ENCODE data around the gene SLC45A1.
"Not testable (repeated sequence)": the region's sequence is repeated elsewhere in the genome, so short reads cannot be mapped to it uniquely, and the experiment has no call there.

Gene SLC45A1

DNA sequence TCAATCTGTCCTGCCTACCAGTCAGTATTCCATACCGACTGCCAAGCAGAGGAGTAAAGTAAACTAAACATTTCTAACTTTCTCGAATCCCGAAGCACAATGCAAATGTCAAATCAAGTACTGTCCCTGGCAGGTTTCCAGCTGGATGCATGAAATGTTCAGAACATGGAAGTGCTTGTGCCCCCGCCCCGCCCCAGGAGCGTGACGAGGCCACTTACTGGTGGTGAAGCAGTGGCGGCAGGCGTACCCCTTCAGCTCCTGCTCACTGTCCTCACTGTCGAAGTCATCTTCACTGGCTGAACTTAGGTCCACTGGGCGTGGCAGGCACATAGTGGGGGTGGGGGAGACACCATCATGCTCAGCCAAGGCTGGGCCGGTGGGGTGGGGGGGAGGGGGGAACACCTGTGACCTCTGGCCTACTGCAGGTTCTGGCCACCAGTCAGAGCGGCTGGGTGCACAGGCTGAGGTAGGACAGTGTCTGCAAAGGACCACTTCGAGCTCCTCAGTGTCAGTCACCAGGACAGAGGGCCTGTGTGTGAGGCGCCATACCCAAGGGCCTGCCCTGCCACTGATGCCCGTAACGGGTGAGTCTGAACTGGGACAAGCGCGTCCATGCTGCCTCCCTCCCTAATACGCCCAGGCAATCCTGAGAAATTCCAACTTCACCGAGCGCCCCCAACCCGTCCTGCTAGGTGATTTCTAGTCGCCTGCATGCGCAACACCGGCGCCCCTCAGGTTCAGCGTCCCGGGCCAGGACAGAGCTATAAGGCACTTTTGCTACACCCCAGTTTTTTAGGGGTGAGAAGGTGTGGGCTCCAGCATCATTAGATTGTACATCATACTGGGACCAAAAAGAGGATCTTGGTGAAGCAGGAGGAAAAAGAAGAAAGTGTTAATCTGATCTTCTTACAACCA lies 46.9 kb downstream of the SLC45A1 start:
- FAIRE-seq: no peak
- DNase-seq (ENCODE audit: insufficient read length, low spot score): no peak

DNA sequence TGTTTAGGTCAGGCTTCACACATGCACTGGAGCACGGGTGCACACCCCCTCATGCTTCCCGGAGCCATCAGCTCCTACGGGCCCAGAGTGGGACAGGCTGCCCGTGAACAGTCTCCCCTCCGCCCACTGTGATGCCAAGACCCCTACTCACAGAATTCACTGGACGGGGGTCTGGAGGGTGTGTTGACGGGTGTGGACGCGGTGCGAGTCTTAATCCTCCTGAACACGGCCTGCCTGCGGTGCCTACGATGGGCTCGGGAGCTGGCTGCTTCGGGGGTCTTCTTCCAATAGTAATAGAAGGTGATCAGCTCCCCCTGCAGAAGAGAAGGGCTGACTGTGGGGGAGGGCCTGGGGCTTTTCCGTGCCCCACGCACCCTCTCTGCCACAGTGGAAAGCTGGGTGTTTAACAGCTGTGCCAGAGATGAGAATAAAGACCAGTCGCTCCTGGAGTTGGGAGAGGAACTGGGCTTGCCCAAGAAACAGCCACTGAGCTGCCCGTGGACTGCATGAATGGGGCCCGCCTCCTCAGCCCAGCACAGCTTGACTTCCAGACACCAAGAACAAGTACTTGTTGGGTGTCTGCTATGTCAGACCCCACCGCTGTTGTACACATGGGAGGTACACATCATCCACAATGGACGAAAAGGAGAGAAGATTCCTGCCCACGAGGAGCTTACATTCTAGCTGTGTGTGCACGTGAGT lies 47.9 kb downstream of the SLC45A1 start:
- DNase-seq (ENCODE audit: insufficient read length, low spot score) (no peak), FAIRE-seq (no peak)

DNA sequence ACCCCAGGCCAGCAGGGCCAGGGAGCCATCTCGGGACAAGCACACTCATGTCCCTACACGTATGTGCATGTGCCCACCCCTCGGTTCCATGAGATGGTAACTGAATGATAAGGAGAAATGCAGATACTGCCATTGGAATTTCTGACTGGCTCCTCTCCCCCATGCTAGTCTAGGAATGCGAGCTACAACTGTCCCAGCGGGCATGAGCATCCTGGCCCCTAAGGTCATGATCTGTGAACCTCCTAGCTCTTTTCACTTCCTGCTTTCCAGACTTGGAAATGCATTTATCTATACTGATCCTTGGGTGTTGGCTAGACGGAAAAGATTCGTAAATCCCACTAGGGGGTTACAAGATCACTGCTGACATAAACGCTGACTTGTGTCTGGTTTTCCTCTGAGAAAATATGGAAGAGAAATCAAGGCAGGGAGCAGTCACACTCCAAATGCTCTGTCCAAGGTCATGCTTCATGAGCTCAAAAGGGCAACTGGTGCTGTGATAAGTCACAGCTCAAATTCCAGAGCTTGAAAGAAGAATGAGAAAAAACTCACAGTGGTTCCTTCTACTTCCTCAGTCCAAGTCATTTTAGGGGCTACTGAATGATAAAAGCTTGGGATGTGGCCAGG lies 49.8 kb downstream of the SLC45A1 start:
- no peak for DNase-seq (ENCODE audit: insufficient read length, low spot score)
- no peak for FAIRE-seq

DNA sequence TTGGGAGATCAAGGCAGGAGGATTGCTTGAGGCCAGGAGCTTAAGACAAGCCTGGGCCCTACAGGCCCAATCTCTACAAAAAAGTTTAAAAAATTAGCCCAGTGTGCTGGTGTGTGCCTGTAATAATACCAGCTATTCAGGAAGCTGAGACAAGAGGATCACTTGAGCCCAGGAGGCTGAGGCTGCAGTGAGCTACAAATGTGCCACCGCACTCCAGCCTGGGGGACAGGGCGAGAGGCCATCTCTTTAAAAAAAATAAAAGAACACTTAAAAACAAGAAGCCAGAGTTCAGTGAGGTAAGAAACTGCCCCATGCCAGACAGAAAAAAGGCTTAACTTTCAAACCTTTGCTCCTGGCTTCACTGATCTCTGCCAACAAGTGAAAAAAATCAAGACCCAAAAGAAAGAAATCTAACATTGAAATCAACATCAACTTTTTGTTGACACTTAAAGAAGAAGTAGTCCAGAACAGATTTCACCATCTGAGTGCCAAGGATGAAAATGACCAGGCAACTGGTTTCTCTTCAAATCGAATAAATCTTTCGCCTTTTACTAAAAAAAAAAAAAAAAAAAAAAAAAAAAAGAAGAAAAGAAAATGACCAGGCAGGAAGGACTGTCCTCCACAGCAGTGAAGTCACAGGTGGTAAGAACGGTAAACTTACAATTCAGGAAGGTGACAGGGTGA lies 51.2 kb downstream of the SLC45A1 start:
- FAIRE-seq (peak; percentile 35), DNase-seq (ENCODE audit: insufficient read length, low spot score) (no peak)

DNA sequence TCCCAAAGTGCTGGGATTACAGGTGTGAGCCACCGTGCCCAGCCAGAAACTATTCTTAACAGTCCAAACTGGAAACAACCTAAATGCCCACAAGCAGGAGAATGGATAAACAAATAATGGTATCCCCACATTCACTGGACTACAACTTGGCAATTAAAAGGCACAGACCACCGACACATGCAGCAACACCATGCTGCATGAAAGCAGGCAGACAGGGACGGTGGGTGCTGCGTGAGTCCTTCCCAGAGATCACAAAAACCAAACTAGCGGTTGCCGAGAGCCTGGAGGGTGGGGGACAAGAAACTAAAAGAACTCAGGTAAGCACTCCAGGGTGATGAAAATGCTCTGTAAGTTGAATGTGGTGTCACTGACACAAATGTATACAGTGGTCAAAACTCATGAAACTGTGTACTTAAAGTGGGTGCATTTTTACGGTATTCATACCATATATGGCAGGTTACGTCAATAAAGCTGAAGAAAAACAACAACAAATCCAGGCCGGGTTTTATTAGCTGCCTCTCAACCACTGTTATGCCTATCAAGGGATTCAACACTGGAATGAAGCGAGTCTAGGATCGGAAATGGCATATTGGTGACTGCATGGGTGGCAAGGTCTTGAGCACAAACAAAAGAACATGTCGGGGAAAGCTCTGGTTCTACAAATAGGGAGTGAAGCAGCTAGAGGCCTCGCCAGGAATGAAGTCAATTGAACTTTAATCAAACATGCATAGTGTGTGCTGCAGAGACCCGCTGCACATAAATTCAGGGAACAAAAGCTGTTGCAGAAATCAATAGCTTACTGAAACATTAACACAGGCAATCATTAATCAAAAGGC lies 52.4 kb downstream of the SLC45A1 start:
- FAIRE-seq (peak; percentile 11), DNase-seq (ENCODE audit: insufficient read length, low spot score) (no peak)

DNA sequence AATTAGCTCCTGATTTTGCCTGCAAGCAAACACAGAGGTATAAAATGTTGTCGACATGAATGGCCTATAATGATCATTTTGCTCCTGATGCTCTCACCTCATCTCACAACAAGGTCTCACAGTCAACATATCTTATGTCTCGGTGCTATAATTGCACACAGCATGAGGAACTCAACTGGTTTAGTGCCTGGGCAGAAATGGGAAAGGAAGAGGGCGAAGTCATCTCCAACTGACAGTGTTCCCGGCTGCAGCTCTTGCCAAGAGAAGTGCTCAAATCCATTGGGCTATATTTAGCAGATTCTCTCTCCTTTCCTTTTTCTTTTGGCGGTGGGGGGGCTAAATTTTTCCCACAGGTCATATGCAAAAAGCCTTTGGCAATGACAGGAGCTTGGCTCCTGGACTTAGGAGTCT lies 53.0 kb downstream of the SLC45A1 start:
- FAIRE-seq (no peak), DNase-seq (ENCODE audit: insufficient read length, low spot score) (no peak)

DNA sequence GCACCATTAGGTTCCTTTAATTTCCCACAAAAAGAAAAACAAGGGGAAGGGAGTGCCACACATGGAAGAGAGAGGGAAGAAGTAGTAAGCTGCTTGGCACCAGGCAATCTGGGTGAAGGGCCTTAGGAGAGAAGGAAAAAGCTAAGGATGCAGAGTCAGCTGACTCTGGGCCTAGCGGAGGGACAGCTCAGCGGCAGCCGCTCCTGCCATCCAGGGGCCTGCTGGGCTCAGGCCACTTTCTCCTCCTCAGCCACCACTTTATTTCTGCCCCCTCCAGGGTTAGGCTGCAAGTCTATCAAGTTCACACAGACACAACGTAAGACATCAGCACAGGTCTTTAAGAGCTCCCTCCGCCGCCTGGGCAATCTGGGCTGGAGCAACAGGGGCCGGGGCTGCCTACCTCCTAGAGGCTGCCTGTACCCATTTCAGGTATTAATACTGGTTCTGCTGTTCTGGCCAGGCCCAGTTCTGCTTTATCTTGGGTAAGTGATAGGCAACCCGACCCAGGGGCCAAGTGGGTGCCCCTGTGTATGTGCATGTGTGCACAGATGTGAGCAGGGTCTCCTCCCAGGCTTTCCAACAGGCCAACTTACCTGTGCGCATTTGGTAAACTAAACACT lies 53.6 kb downstream of the SLC45A1 start:
- no peak for FAIRE-seq
- no peak for DNase-seq (ENCODE audit: insufficient read length, low spot score)

DNA sequence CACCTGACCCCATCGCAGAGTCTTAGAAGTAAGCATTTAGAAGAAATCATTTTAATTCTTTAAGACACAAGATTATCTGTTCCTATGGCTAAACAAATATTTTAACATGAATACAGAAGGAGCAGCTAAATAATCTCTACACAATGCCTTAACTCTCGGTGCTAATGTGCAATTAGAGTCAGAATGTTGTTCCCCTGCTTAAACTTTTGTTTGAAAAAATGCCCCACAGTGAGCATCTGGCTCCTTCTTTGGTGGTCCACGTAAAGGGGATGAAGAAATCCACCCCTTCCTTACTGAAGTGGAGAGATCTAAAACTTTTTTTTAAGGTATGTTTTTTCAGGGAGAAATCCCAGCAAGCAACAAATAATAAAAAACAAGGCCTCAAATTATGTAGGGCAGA lies 55.2 kb downstream of the SLC45A1 start:
- no peak for DNase-seq (ENCODE audit: insufficient read length, low spot score)
- FAIRE-seq: no peak

DNA sequence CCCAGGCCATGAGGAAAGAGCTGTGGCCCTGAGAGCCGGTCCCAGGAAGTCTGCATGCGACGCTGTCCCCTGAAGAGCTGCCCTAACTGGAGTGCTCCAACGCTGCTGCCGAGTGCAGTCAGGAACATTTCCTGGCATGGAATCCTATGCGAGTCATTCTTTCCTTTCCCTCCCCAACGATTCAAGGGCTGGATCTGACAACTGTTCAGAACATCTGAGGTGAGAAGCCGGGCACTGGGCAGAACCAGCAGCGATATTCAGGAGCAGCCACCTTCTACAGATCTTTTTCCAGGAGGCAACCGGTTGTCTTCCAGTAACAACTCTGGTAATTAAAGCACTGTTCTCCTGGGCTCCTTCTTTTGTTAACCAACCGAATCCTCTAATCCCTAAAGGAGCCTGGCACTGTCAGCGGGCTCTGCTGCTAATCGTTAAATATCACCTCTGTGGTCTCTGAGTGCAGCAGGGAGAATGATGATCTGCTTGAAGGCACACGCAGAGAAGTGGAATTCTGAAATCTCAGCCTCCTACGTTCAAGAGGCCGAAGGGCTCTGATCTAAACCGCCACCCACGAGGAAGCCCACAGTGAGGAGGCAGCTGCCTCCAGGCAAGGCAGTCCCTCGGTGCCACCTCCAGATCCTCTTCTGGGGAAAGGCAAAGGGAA lies 55.8 kb downstream of the SLC45A1 start:
- DNase-seq (ENCODE audit: insufficient read length, low spot score): no peak

DNA sequence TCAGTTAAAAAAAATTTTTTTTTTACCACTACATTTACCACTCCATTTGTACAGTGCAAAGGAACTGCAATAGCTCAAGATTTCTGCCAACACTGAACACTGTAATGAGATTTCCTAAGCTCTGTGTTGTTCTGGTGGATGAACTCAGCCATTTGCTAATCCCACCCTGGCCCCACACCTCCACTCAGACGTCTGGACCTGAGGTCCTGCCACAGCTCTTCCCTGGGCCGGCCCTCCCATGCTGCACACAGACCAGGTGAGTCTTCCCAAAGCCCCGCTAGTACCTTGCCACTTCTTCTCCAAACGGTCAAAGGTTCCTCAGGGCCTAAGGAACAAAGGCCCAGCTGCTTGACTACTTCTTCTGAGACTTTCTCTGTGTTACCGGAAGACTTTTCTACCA lies 56.4 kb downstream of the SLC45A1 start:
- no peak for DNase-seq (ENCODE audit: insufficient read length, low spot score)
- FAIRE-seq: no peak

More for the DNA sequence above, 55.8 kb downstream of the SLC45A1 start:
- FAIRE-seq: no peak

DNA sequence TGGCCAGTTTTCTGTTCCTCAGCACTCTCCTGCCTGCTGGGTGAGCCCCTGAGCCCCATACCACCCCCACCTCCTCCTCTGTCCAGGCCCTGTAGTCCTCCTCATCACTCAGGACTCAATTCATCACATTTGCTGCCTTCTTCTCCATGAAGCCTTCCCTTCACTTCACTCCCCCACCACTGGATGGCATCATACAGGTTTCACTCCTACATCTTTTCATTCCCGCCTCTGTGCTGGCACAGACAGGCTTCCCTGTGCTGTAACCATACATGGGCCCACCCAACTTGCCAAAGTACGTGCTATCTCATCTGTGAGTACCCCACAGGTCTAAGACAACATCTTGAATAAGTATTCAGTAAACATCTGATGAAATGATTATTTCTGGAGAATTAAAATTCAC lies 56.9 kb downstream of the SLC45A1 start:
- FAIRE-seq (no peak), DNase-seq (ENCODE audit: insufficient read length, low spot score) (no peak)

DNA sequence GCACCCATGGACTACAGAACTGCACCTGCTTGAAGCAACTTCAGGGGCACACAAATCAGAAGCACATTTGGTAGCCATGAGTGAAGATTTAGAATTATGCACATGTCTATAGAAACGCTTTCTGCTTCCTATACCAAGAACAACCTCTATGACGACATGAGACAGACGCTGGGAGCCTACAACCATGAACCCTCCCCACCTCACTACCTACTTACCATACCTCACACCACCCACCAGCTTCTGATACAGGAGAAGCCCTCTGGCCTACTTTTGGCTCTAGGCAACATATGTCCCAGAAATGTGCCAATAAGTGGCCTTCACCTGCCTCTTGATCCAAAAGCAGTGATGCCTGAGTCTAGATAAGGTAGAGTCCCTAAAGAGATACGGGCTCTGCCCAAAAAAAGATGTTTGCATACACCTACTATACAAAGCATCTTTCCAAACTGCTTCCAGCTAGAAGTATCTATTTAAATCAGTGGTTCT lies 58.5 kb downstream of the SLC45A1 start:
- FAIRE-seq: no peak
- no peak for DNase-seq (ENCODE audit: insufficient read length, low spot score)

DNA sequence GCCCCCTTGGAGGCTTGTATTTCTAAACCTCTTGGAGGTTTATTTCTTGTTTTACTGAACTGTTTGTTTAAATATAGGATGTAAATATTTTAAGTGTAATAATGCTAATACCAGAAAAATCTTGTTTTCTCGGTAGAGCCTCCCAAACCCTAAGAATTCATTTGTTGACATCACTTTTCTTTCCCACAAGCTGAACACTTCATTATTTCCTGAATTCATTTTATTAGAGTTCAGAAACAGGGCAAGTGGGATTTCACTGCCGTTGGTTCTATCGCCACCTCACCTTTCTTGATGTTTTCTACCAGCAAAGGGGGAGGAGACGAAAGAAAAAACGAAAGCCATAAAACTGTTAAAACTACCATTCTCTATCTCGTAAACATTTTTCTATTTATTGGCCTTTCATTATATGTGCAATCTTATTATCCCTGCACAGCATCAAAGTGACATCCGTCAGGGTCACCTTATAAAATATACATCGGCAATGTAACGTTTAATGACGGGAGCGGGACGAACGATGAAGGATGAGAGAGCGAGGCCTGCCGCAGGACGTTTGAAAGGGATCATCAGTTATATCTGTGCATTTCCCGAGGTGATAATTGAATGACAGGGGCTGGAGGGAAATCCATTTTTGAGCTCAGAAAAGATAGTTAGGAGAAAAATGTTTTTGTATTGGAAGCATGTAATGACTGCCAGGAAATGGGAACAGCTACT lies 59.5 kb downstream of the SLC45A1 start:
- DNase-seq (ENCODE audit: insufficient read length, low spot score) (no peak), FAIRE-seq (no peak)

DNA sequence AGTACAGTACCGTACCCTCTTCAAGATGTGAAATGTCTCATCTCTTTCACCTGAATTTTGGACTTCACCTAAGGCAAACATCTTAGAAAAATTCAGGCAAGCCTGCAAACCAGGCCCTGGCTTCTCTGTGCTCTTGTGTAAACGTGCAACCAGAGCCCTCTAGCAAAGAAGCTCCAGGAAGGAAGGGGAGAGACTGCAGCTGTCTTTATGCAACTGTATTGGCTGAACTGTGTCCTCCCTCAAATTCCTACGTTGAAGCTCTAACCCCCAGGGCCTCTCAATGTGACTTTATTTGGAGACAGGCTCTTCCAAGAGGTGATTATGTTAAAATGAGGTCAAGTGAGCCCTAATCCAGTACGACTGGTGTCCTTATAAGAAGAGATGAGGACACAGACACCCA lies 60.3 kb downstream of the SLC45A1 start:
- no peak for FAIRE-seq
- no peak for DNase-seq (ENCODE audit: insufficient read length, low spot score)

DNA sequence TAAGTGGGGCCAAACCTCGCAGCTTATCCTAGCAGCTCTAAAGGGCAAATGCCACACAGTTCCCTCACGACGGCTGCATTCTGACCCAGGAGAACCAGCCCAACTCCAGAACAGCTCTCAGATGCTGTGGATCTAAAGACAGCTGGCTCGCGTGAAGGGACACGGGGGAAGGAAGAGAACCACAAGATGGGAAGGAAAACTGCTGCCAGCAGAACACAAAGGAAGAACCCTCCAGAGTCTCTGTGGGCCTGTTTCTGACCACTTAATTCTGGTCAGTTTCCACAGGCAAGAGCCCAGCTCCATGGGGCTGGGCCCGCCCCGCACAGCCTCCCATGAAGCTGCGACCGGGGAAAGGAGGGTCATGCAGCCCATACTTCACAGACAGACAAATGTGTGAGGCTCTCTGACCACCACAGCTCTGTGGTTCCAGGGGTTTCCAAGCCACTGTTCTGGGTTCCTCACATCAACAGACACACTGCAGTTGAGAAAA lies 61.1 kb downstream of the SLC45A1 start:
- FAIRE-seq (no peak), DNase-seq (ENCODE audit: insufficient read length, low spot score) (no peak)

DNA sequence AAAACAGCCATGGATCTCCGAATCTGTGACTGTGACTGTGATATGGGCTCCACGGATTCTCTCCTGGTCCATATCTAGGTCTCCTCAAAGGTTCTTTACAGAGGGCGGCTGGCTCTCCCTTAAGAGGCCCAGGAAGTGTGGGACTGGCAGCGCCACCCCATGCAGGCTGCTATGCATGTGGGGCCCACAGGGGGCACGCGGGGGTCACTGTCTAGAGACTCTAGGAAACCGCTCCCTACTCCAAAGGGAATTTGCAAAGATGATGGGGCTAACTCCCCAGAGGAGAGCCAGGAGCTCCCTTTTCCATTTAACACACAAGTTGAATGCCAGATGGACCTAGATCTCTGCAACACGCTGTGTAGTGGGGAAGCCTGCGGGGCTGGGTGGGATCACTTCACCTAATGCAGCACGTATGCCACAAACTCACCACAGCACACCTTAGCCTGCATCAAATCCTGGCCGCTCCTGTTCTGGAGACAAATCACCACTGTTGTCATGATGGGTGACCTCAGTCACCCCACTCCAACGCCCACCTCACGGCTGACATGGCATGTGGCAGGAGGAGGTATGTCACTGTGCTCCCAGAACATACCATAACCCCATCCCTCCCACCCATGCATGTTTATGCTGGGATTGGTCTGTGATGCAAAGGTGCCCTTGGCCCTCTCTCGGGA lies 61.7 kb downstream of the SLC45A1 start:
- DNase-seq (ENCODE audit: insufficient read length, low spot score) (no peak), FAIRE-seq (no peak)

DNA sequence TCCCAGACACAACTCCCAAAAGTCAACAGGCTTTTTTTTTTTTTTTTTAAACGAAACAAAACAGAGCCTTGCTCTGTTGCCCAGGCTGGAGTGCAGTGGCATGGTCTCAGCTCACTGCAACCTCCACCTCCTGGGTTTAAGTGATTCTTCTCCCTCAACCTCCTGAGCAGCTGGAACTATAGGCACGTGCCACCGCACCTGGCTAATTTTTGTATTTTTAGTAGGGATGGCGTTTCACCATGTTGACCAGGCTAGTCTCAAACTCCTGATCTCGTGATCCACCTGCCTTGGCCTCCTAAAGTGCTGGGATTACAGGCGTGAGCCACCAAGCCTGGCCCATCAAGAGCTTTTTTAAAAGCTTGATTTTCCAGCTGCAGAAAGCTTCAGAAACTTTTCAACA lies 62.4 kb downstream of the SLC45A1 start:
- FAIRE-seq; DNase-seq (ENCODE audit: insufficient read length, low spot score): not testable (repeated sequence)

DNA sequence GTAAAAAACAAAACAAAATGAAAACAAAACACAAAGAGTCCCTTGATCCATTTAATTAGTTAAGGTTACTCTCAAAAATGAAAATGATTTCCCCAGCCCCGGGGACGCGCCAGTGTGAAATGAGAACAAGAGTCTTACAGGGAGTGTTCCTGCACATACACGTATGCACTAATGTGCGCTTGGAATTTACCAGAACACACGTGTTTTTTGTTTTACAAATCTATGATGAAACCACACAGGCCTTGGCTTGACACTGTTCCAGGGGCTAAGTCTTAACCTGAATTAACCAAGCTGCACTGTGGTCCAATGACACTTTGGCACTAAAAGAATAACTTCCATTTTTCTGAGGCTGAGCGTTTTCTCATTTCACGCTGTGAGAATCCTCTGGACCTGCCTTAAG lies 63.7 kb downstream of the SLC45A1 start:
- FAIRE-seq (peak; percentile 40), DNase-seq (ENCODE audit: insufficient read length, low spot score) (no peak)

All from GM19239 (cell line).